HepG2 (cell line): ENCODE data around the gene TMEM187. TPM values are rescaled to one million over a fixed set of nuclear protein-coding genes. Genes with fewer than 3 reads are reported as not detected.
A peak's percentile ranks its signal among the peaks of the same experiment; 100 is the strongest.

Experiments used
- ARID2 ChIP-seq: sonication (generic); formaldehyde crosslinking; IDR thresholded peaks from 2 replicates; pipeline ENCODE4 v1.8.1; 2022; ENCODE audit warnings: mild to moderate bottlenecking, missing genetic modification reagents, borderline replicate concordance
- ATRX ChIP-seq: sonication (generic); formaldehyde crosslinking; IDR thresholded peaks from 2 replicates; pipeline ENCODE4 v1.4.0; 2020; ENCODE audit warnings: missing genetic modification reagents, borderline replicate concordance
- FOSL2 ChIP-seq: sonication (generic); formaldehyde crosslinking; IDR thresholded peaks from 2 replicates; pipeline ENCODE4 v1.4.0; 2020; ENCODE audit warnings: missing genetic modification reagents
- PPARG ChIP-seq: conservative IDR thresholded peaks from 2 replicates; pipeline ENCODE4 v1.6.1; 2016; ENCODE audit warnings: missing biosample characterization, missing genetic modification reagents
- PRDM15 ChIP-seq: sonication (generic); formaldehyde crosslinking; IDR thresholded peaks from 2 replicates; pipeline ENCODE4 v1.4.0; 2020; ENCODE audit warnings: missing genetic modification reagents
- REL ChIP-seq: sonication (generic); formaldehyde crosslinking; conservative IDR thresholded peaks from 2 replicates; pipeline ENCODE4 v1.8.0; 2022; ENCODE audit warnings: mild to moderate bottlenecking, missing genetic modification reagents, moderate library complexity
- RFX3 ChIP-seq: IDR thresholded peaks from 2 replicates; pipeline ENCODE4 v1.6.1; 2016; ENCODE audit warnings: missing biosample characterization, missing genetic modification reagents
- SCMH1 ChIP-seq: sonication (generic); formaldehyde crosslinking; IDR thresholded peaks from 2 replicates; pipeline ENCODE4 v1.9.0; 2021; ENCODE audit warnings: missing genetic modification reagents, mild to moderate bottlenecking, borderline replicate concordance
- TBP ChIP-seq: sonication (generic); formaldehyde crosslinking; IDR thresholded peaks from 2 replicates; pipeline ENCODE4 v1.5.0; 2020; ENCODE audit warnings: missing genetic modification reagents
- TBX2 ChIP-seq: sonication (generic); formaldehyde crosslinking; IDR thresholded peaks from 2 replicates; pipeline ENCODE4 v1.5.0; 2020; ENCODE audit warnings: missing genetic modification reagents, mild to moderate bottlenecking, borderline replicate concordance
- TBX3 ChIP-seq: fragments of 450-650 bp; IDR thresholded peaks from 2 replicates; pipeline ENCODE4 v1.6.1; 2017; ENCODE audit warnings: antibody characterized with exemption, mild to moderate bottlenecking, inconsistent platforms, borderline replicate concordance
- UBTF ChIP-seq: sonication (generic); formaldehyde crosslinking; IDR thresholded peaks from 2 replicates; pipeline ENCODE4 v1.4.0; 2020; ENCODE audit warnings: mild to moderate bottlenecking, missing genetic modification reagents
- ZFP62 ChIP-seq: sonication (generic); formaldehyde crosslinking; IDR thresholded peaks from 2 replicates; pipeline ENCODE4 v1.4.0; 2020; ENCODE audit warnings: missing genetic modification reagents
- ZNF230 ChIP-seq: sonication (generic); formaldehyde crosslinking; IDR thresholded peaks from 2 replicates; pipeline ENCODE4 v1.4.0; 2020; ENCODE audit warnings: mild to moderate bottlenecking, missing genetic modification reagents
- ZNF557 ChIP-seq: sonication (generic); formaldehyde crosslinking; IDR thresholded peaks from 2 replicates; pipeline ENCODE4 v1.4.0; 2020; ENCODE audit warnings: missing genetic modification reagents
- ZNF576 ChIP-seq: sonication (generic); formaldehyde crosslinking; IDR thresholded peaks from 2 replicates; pipeline ENCODE4 v1.4.0; 2020; ENCODE audit warnings: mild to moderate bottlenecking, missing genetic modification reagents
- ZNF616 ChIP-seq: sonication (generic); formaldehyde crosslinking; IDR thresholded peaks from 2 replicates; pipeline ENCODE4 v1.5.0; 2020; ENCODE audit warnings: low read depth, mild to moderate bottlenecking, missing genetic modification reagents
- ZNF670 ChIP-seq: sonication (generic); formaldehyde crosslinking; IDR thresholded peaks from 2 replicates; pipeline ENCODE4 v1.8.0; 2022; ENCODE audit warnings: mild to moderate bottlenecking, missing genetic modification reagents, borderline replicate concordance
- ZNF678 ChIP-seq: sonication (generic); formaldehyde crosslinking; IDR thresholded peaks from 2 replicates; pipeline ENCODE4 v1.4.0; 2020; ENCODE audit warnings: mild to moderate bottlenecking, missing genetic modification reagents
- ZNF691 ChIP-seq: sonication (generic); formaldehyde crosslinking; IDR thresholded peaks from 2 replicates; pipeline ENCODE4 v1.4.0; 2020; ENCODE audit warnings: missing genetic modification reagents, low read depth, mild to moderate bottlenecking, borderline replicate concordance
- ZNF746 ChIP-seq: sonication (generic); formaldehyde crosslinking; IDR thresholded peaks from 2 replicates; pipeline ENCODE4 v1.8.0; 2022; ENCODE audit warnings: mild to moderate bottlenecking, missing genetic modification reagents
- ZNF772 ChIP-seq: sonication (generic); formaldehyde crosslinking; IDR thresholded peaks from 2 replicates; pipeline ENCODE4 v1.5.0; 2020; ENCODE audit warnings: mild to moderate bottlenecking, missing genetic modification reagents
- ZNF792 ChIP-seq: IDR thresholded peaks from 2 replicates; pipeline ENCODE4 v1.6.1; 2016
- polyA plus RNA-seq, 8 experiments: library from polyadenylated mRNA; depleted of rRNA in 3 of 8; stranded (reverse) in 7 of 8; unstranded in 1 of 8; fragments of >200 nt; fragmentation: Illumina TruSeq in 4 of 8; extraction: Trizol in 4 of 8; gene quantifications; 2 replicates each; pipeline versions ENCODE4 v1.2.1 to v1.2.3, GENCODE V29; 2011 to 2016; ENCODE audit warnings: low read depth in 4 of 8, missing spikeins in 1 of 8, mixed read lengths in 1 of 8; ENCODE audit not compliant: insufficient read depth in 1 of 8
- total RNA-seq, 5 experiments: library from RNA; depleted of rRNA; stranded (reverse); fragments of >200 nt; fragmentation: Illumina TruSeq; extraction: Trizol; gene quantifications; 2 replicates each; pipeline ENCODE4 v1.2.3, GENCODE V29; 2016; ENCODE audit warnings: low read depth in 1 of 5
- TF ChIP-seq, protein P1 (sequence below): sonication (generic); formaldehyde crosslinking; IDR thresholded peaks from 2 replicates; pipeline ENCODE4 v1.5.0; 2020; ENCODE audit warnings: mild to moderate bottlenecking, low read depth, missing genetic modification reagents, borderline replicate concordance

Gene TMEM187
- total and polyA plus RNA-seq, 2 of the 13 experiments (the other 11 are each of a cell fraction or from before 2014, with no cell fraction given) = 2.2 to 6.2 TPM

- TF ChIP-seq UBTF (CRISPR knock-in tag) (no peak), TBX2 (CRISPR knock-in tag) (no peak), ZNF576 (CRISPR knock-in tag) (no peak), ZNF678 (no peak), TBP (CRISPR knock-in tag) (no peak), RFX3 (CRISPR knock-in tag) (no peak), ZNF746 (CRISPR knock-in tag) (peak; percentile 83; the same call in 1 of the 2 replicates), ZNF691 (CRISPR knock-in tag) (no peak; the same call in 1 of the 2 replicates), SCMH1 (CRISPR knock-in tag) (no peak), ARID2 (no peak), ATRX (CRISPR knock-in tag) (no peak), ZNF792 (CRISPR knock-in tag) (no peak; the same call in 1 of the 2 replicates), FOSL2 (CRISPR knock-in tag) (no peak), ZFP62 (CRISPR knock-in tag) (no peak), PRDM15 (CRISPR knock-in tag) (no peak), REL (CRISPR knock-in tag) (no peak), ZNF230 (CRISPR knock-in tag) (no peak), ZNF670 (CRISPR knock-in tag) (0 out of 2 replicates have a peak, but pooled peaks have one; percentile 36), PPARG (no peak), ZNF557 (CRISPR knock-in tag) (no peak), ZNF772 (CRISPR knock-in tag) (no peak), TBX3 (no peak), ZNF616 (CRISPR knock-in tag) (no peak)
- TF ChIP-seq, protein P1, sequence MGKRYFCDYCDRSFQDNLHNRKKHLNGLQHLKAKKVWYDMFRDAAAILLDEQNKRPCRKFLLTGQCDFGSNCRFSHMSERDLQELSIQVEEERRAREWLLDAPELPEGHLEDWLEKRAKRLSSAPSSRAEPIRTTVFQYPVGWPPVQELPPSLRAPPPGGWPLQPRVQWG (CRISPR knock-in tag) = no peak
Measured at GRCh38 chrX:153970357-153971123, 2.0 kb upstream of the TMEM187 start (continued).
